H1 (cell line): ENCODE measurements around the gene MAGOH. TPM values are rescaled to one million over a fixed set of nuclear protein-coding genes. Genes with fewer than 3 reads are reported as not detected.

Experiments used
- ASH2L ChIP-seq: fragments of 200-600, 300-600 bp; sonication (generic); IDR thresholded peaks from one replicate; pipeline ENCODE4 v1.7.1; 2017; ENCODE audit warnings: low read length
- CBX5 ChIP-seq: fragments of 300-800, 300-1000 bp; sonication (generic); IDR thresholded peaks from 2 replicates; pipeline ENCODE4 v1.7.1; 2016; ENCODE audit warnings: antibody characterized with exemption, low read length, low read depth
- CHD1 ChIP-seq: IDR thresholded peaks from 2 replicates; pipeline ENCODE4 v1.6.1; 2012; ENCODE audit warnings: low read depth, low read length, improper control_type of control experiment
- CREB1 ChIP-seq: IDR thresholded peaks from 2 replicates; pipeline ENCODE4 v1.6.1; 2012; ENCODE audit warnings: inconsistent platforms
- EP300 ChIP-seq, 2 experiments: IDR thresholded peaks; 1 replicate in 1 of 2; 2 replicates in 1 of 2; pipeline ENCODE4 v1.6.1; 2011 to 2012; ENCODE audit warnings: low read depth in 2 of 2, low read length in 2 of 2, mild to moderate bottlenecking in 2 of 2, borderline replicate concordance in 1 of 2, inconsistent platforms in 1 of 2, moderate library complexity in 1 of 2
- GABPA ChIP-seq: IDR thresholded peaks from 2 replicates; pipeline ENCODE4 v1.6.1; 2011; ENCODE audit warnings: mild to moderate bottlenecking, low read length, moderate library complexity, borderline replicate concordance; ENCODE audit not compliant: insufficient read depth
- HDAC2 ChIP-seq, 2 experiments: fragments of 300-600 bp in 1 of 2; sonication (generic) in 1 of 2; IDR thresholded peaks; 2 replicates each; pipeline ENCODE4 v1.6.1; 2011 to 2012; ENCODE audit warnings: low read depth in 2 of 2, low read length in 2 of 2, mild to moderate bottlenecking in 2 of 2, moderate library complexity in 2 of 2, borderline replicate concordance in 1 of 2, inconsistent platforms in 1 of 2
- JUND ChIP-seq: IDR thresholded peaks from 2 replicates; pipeline ENCODE4 v1.6.1; 2011; ENCODE audit warnings: mild to moderate bottlenecking, improper control_type of control experiment, low read length
- NRF1 ChIP-seq: IDR thresholded peaks from 2 replicates; pipeline ENCODE4 v1.6.1; 2011; ENCODE audit warnings: mild to moderate bottlenecking, low read depth, low read length, improper control_type of control experiment
- POLR2A ChIP-seq, 2 experiments: IDR thresholded peaks; 1 replicate in 1 of 2; 2 replicates in 1 of 2; pipeline ENCODE4 v1.6.1; 2011; ENCODE audit warnings: low read depth in 2 of 2, low read length in 2 of 2, mild to moderate bottlenecking in 2 of 2; ENCODE audit errors: control extremely low read depth in 1 of 2
- RAD21 ChIP-seq, 2 experiments: IDR thresholded peaks in 1 of 2; conservative IDR thresholded peaks in 1 of 2; 2 replicates each; pipeline ENCODE4 v1.6.1; 2011; ENCODE audit warnings: low read depth in 2 of 2, low read length in 2 of 2, improper control_type of control experiment in 1 of 2, inconsistent platforms in 1 of 2, mild to moderate bottlenecking in 1 of 2, moderate library complexity in 1 of 2
- RBBP5 ChIP-seq: IDR thresholded peaks from 2 replicates; pipeline ENCODE4 v1.7.1; 2012; ENCODE audit warnings: low read depth, mild to moderate bottlenecking, inconsistent platforms, low read length, moderate library complexity, borderline replicate concordance
- RFX5 ChIP-seq: IDR thresholded peaks from 2 replicates; pipeline ENCODE4 v1.6.1; 2011; ENCODE audit warnings: low read depth, low read length, improper control_type of control experiment, borderline replicate concordance
- RNF2 ChIP-seq: fragments of 200-900, 300-1000 bp; sonication (generic); IDR thresholded peaks from 2 replicates; pipeline ENCODE4 v1.7.1; 2016; ENCODE audit warnings: borderline replicate concordance, low read depth, mild to moderate bottlenecking, antibody characterized with exemption, low read length; ENCODE audit not compliant: poor library complexity, severe bottlenecking; ENCODE audit errors: missing control alignments
- ZNF274 ChIP-seq: IDR thresholded peaks from 2 replicates; pipeline ENCODE4 v1.7.0; 2012; ENCODE audit warnings: low read length, borderline replicate concordance; ENCODE audit errors: extremely low read depth
- polyA plus RNA-seq, 7 experiments: library from polyadenylated mRNA; depleted of rRNA in 3 of 7; stranded (reverse) in 5 of 7; unstranded in 2 of 7; fragments of >200 nt in 5 of 7; fragments of 200-250 nt in 2 of 7; gene quantifications; 1 replicate in 5 of 7; 2 replicates in 1 of 7; 4 replicates in 1 of 7; pipeline versions ENCODE4 v1.2.1 to v1.2.3, GENCODE V29; 2011 to 2013; ENCODE audit warnings: missing spikeins in 2 of 7, mixed read lengths in 2 of 7
- total RNA-seq: library from RNA; stranded (reverse); fragmentation: NEBNext Ultra II Directional; extraction: Animal tissue kit (Norgen Biotek cat#: 25700); gene quantifications from 2 replicates; pipeline ENCODE4 v1.2.1, GENCODE V29; 2021
- TF ChIP-seq, protein P1 (sequence below): IDR thresholded peaks from 2 replicates; pipeline ENCODE4 v1.6.1; 2012; ENCODE audit warnings: inconsistent platforms
- TF ChIP-seq, protein P2 (sequence below), 3 experiments: IDR thresholded peaks; 1 replicate in 2 of 3; 2 replicates in 1 of 3; pipeline versions ENCODE4 v1.5.1 to v1.6.1; 2011; ENCODE audit warnings: low read length in 3 of 3, mild to moderate bottlenecking in 3 of 3, inconsistent platforms in 2 of 3, low read depth in 1 of 3, moderate library complexity in 1 of 3; ENCODE audit not compliant: insufficient read depth in 1 of 3; ENCODE audit errors: control extremely low read depth in 1 of 3

The MAGOH gene
- total and polyA plus RNA-seq, 2 of the 8 experiments (the other 6 are each of a cell fraction or from before 2014, with no cell fraction given), result 46.9 to 74.3 TPM

DNA sequence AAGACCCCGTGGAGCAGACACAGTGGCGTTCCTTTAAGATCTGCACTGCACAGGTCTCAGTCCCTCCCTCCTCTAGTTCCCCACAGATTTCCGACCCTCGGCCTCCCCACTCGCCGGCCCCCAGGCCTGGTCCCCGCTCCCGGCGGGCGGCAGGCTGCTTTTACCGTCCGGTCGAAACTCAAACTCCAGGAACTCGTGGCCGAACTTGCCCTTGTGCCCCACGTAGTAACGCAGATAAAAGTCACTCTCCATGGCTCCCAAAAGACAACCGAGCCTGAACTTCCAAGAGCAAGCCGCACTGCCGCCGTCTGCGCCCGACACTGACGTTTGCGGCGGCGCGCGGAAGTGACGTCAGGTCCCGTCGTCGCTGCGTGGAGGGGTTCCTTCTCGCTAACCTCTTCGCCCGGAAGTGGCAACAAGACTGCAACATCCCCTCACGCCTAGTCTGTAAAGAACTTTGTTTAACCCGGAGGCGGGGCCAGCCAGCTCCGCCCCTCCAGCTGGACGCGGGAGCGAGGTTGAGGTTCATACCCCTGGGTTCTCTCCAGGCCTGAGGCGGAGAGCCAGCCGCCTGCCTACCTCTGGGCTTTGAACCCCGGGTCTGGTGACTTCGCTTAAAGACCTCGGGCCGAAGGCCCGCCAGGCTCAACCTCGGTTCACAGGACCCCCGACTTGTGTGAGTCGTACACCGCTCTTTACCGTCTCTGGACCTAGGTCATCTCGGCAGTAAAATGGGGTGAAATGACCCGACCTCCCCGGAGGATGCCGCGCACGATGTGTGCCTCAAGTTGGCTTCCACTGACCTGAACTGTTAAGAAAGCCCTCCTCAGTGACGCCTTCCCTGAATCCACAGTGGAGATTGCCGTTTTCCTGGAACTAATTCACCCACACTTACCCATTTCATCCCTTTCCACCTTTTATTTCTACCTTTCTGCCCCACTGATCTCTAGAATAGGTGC is at the start of gene MAGOH (continued):
- TF ChIP-seq GABPA (peak; percentile 90), ZNF274 (no peak), CHD1 (no peak), RFX5 (no peak), RAD21 (IDR thresholded peaks at IDR 0.05 in 1 of 2, conservative IDR thresholded peaks at IDR 0.05 in 1 of 2; ENCODE audit: low read depth in 2 of 2, low read length in 2 of 2) (no peak), NRF1 (no peak), POLR2A (IDR thresholded peaks at IDR 0.05; ENCODE audit: control extremely low read depth in 1 of 2, low read depth in 2 of 2, low read length in 2 of 2) (peak; percentile 83 to 88), RBBP5 (peak; percentile 88), JUND (peak; percentile 76; the same call in 1 of the 2 replicates), EP300 (IDR thresholded peaks at IDR 0.05; ENCODE audit: borderline replicate concordance in 1 of 2, low read depth in 2 of 2, low read length in 2 of 2) (peak in 1 of 2 experiments; percentile 82; a peak in 1 of 3 replicates), CREB1 (peak; percentile 100), CBX5 (no peak), RNF2 (no peak), HDAC2 (IDR thresholded peaks at IDR 0.05; ENCODE audit: borderline replicate concordance in 1 of 2, low read depth in 2 of 2, low read length in 2 of 2) (no peak; a peak in 1 of 4 replicates), ASH2L (peak; percentile 98)
- TF ChIP-seq, protein P1, sequence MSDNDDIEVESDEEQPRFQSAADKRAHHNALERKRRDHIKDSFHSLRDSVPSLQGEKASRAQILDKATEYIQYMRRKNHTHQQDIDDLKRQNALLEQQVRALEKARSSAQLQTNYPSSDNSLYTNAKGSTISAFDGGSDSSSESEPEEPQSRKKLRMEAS, result peak; percentile 61
- TF ChIP-seq, protein P2, sequence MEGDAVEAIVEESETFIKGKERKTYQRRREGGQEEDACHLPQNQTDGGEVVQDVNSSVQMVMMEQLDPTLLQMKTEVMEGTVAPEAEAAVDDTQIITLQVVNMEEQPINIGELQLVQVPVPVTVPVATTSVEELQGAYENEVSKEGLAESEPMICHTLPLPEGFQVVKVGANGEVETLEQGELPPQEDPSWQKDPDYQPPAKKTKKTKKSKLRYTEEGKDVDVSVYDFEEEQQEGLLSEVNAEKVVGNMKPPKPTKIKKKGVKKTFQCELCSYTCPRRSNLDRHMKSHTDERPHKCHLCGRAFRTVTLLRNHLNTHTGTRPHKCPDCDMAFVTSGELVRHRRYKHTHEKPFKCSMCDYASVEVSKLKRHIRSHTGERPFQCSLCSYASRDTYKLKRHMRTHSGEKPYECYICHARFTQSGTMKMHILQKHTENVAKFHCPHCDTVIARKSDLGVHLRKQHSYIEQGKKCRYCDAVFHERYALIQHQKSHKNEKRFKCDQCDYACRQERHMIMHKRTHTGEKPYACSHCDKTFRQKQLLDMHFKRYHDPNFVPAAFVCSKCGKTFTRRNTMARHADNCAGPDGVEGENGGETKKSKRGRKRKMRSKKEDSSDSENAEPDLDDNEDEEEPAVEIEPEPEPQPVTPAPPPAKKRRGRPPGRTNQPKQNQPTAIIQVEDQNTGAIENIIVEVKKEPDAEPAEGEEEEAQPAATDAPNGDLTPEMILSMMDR (IDR thresholded peaks at IDR 0.05; ENCODE audit: control extremely low read depth in 1 of 3, insufficient read depth in 1 of 3, low read depth in 1 of 3, low read length in 3 of 3), result no peak
